ENCODE results near the gene HIC1. TPM values are rescaled to one million over a fixed set of nuclear protein-coding genes. Genes with fewer than 3 reads are reported as not detected.

Gene HIC1
- polyA plus RNA-seq, 10 donors = 19.2 to 44.6 (median 32.1) TPM

DNA sequence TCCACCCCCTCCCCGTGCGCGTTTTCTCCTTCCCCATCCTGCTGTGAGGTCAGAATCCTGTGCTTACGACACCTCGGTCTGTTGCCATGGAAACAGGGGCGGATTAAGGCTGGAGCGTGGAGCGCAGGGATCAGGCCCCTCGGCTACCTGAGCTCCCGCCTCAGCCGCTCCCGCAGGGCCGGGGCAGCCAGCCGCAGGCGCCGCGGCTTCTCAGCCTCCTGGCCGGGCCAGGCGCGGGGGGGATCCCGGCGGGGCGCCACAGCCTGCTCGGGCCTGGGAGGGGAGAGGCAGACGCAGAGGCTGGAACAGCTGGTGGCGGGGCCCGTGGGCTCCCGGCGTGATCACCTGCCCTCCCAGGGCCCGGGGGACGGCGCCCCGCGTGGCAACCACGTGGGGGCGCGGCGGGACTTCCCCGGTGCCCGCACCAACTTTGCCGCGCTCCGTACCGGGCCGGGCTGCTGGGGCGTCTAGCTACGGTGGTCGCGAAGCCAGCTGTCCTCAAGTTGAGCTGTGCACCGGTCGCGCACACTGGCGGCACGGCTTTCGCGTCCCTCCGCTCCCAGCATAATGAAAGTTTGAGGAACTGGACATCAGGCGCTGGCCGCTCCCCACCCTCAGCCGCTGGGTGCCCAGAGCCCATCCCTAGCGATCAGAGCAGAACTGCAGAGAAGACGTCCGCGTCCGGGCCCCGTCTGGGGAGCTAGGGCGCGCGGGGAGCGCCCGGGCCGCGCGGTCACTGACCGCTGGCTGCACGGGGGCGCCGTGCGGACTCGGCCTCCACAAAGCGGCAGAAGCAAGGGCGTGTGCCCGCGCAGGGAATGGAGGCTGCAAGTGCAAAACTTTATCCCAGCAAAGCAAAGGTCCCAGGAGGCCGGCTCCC lies 31.0 kb upstream of the HIC1 start:
- peak in 2 of 3 donors; percentile 47 to 64 for DNase-seq

DNA sequence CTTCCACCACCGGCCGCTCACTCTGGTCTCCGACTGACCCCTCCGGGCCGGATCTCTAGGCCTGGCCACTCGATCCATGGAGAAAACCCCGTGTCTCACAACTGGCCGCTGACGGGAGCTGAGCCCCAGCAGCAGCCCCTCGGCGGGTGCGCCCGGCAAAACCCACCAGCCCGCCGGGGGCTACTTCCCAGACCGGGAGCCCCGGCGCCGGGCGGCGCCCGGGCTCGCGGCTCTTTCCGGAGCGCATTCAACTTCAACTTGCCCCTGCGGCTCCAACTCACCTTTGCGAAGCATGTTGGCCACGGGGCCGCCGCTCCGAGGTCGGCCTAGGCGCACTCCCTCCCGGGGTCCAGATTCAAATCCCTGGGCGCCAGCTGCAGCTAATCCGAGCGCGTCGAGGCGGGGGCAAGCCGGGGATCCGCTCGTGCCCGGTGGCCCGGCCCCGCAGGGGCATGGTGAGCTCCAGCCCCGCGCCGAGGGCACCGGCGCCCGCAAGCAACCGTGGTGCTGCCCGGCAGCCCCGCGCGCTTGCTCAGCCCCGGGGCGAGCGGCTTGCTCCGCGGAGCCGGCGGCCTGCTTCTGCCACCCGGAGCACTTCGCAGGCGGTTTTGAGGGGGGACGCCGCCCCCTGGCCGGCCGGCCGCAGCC lies 30.2 kb upstream of the HIC1 start:
- DNase-seq = peak in 1 of 3 donors; percentile 53

- DNase-seq = peak in 2 of 3 donors; percentile 57 to 72
These were observed 29.7 kb upstream of the HIC1 start, which contains the start of gene RTN4RL1 for GRCh38 chr17:2025220-2025621. Gene RTN4RL1 (minus strand): TSS chr17:2025334. CDS start chr17:2024865, 469 bp downstream.

DNA sequence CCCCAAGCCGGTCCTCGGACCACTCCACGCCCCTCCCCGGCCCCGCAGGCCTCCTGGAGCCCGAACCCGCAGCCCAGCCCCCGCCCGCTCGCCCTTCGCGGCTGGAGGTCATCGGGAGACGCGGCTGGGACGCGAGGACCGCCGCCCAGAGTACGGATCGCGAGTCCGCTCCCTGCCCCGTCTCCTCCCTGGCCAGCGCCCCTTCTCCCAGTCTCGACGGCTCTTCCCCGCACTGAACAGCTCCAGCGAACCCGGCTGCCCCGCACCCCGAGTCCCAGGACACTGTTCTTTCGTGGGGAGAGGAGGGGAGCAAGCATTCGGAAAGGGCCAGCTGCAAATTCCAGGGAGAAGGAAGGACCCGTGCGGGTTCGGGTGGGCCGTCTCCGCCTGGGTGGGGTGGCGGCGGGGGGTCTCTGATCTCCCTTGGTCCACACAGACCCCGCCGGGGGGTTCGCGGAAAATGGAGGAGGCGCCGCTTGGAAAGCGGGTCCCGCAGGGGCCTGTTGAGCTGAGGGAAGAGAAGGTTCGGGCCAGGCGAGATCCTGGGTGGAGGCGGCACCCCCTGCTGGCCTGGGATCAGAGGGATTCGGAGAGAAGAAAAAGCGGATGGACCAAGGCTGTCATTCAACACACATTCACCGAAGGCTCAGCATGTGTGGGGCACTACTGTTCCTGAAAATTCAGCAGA lies 29.1 kb upstream of the HIC1 start:
- DNase-seq = peak in 2 of 3 donors; percentile 43 to 71

DNA sequence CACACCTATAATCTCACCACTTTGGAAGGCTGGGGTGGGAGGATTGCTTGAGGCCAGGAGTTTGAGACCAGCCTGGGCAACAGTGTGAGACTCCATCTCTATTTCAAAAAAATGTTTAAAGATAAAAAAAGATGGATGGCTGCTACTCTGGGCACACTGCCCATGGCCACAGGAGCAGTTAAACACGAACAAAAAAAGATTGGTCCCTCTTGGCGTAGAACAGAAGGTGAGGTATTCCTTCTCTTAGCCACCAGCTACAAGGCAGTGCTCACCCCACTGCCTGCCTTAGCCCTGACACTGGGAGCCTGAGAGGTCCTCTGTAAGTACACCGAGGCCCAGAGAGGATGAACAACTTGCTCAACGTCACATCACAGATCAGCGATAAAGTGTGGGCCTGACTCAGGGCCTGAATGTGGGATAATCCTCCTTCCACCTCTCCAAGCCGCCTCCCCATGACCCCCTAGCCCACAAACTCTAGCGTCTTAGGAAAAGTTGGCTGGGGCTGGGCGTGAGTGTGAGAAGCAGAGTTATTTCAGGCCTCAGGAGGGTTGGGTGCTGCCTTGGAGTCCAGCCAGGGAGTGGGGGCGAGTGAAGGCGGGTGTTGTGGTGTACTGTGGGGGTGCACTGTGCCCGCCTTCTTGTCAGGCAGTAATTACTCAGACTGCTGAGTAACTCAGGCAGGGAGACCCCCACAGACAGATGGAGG lies 27.2 kb upstream of the HIC1 start:
- no peak for DNase-seq

DNA sequence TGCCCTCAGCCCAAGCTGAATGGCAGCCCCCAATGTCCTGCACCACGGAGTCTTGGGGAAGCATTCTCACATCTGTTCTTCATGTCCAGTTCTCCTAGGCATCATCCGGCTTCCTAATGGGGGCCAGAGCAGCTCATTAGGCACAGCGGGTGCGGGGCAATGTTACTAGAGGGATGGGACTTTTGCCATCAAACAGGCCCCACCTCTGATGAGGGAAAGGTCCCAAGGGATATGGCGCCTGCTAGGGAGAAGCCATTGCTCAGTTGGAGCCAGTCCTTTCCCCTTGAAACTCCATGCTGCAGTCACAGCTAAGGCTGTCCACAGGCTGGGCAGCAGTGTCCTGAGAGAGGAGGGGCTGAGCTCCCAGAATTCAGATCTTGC lies 26.7 kb upstream of the HIC1 start:
- DNase-seq = no peak

DNA sequence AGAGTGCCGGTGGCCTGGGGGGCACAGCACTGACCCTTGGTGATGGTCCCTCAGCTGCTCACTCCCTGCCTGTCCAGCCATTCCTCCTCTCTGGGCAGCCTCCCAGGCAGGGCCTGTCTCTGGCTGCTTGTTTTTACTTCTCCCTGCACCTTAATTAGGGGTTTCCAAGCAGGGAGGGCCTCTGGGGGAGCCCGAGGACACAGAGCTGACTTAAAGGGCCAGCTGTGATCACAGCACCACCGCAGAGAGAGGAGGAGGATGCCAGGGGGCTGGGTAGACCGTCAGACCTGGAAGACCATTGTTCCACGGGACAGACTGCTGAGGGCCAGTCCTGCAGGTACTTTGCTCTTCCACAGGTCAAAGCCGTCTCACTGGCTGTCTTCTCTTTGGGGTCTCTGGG lies 26.2 kb upstream of the HIC1 start:
- no peak for DNase-seq

DNA sequence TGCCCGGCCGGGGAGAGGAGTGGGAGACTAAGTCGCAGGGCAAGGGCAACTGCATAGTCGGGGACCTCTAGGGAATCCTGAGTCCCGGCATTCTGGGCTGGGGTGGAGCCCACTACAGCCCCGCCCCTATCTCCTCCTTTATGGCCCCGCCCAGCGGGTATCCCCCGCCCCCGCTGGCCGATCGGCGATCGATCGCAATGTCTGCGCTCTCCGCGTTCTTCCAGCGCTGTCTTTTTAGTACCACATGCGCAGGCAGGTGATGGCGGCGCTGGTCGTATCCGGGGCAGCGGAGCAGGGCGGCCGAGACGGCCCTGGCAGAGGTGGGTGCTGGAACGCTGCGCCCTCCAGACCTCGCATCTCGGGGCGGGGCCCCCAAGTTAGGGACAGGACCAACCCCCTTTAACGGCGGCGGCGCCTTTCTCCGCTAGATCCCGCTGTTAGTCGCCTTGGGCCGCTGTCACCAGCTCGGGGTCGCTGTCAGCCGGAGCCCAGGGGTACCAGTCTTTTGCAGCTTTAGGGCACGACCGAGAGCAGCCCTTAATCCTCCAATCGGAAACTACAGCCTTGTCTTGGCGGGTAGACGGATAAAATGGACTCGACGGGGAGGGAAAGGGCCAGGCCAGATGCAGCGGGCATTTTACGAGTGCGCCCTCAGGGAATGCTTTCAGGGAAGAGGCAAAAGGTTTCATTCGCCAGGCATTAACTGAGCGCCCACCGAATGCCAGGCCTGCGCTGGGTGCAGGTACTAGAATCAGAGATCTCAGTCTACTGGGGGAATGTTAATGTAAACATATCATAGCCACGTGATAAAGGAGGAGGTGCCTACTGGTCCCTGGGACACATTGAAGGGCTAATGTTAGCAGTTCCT lies 24.8 kb upstream of the HIC1 start, which contains the start of gene DPH1:
Gene DPH1, plus strand, starts transcription at position 243 of the 868 bp plus-strand sequence. Its CDS starts 17 bp downstream, at position 260.
- peak; percentile 86 to 93 (median 87) for DNase-seq

- no peak for DNase-seq
These were observed 24.1 kb upstream of the HIC1 start for GRCh38 chr17:2030779-2031163.

DNA sequence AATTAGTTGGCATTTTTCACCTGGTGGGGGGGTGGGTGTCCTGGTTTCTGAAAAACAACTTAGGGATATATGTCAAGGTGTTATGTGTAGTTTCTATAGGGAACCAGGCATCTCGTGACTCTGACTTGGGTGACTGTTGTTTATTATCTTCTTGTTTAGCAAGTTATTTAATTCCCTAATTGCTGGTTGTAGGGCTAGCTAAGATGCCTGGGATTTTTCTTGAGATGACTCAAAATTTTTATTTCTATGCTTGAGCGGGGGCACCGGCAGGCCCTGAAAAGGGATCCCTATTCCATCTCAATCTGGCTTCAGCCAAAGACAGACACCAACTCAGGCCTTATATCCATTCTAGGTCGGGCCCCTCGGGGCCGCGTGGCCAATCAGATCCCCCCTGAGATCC lies 21.8 kb upstream of the HIC1 start:
- DNase-seq = no peak

- no peak for DNase-seq
These were observed 20.7 kb upstream of the HIC1 start for GRCh38 chr17:2034157-2034556.

GRCh38 chr17:2034806-2035540 lies 19.9 kb upstream of the HIC1 start:
- DNase-seq = peak in 1 of 3 donors; percentile 91

GRCh38 chr17:2035541-2036488 lies 19.1 kb upstream of the HIC1 start:
- DNase-seq = no peak

DNA sequence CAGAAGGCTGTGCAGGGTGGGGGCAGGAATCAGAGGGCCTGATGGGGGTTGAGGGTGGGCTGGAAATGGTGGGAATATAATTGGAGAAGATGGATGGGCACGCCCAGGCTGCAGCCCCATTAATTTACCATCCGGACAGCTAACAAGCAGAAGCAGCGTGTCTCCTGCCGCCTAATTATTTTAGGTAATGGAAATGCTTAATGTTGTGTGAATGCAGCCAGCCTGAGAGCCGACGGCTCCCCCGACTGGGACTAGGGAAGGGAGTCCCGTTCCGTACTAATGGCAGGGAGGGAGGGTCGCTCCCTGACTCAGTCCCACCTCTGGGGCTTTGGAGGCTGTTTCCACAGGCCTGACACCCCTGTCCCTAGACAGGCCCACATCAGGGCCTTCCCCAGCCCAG lies 17.7 kb upstream of the HIC1 start:
- DNase-seq = no peak

GRCh38 chr17:2040219-2040827 lies 14.6 kb upstream of the HIC1 start:
- DNase-seq = no peak

GRCh38 chr17:2040942-2041560 lies 13.9 kb upstream of the HIC1 start:
- no peak for DNase-seq

- peak; percentile 92 to 98 (median 97) for DNase-seq
These were observed 13.1 kb upstream of the HIC1 start, which contains the start of gene OVCA2 for GRCh38 chr17:2041561-2042389. Gene OVCA2 (plus strand): TSS chr17:2042022. CDS start chr17:2042048, 26 bp downstream.
